Activated T-helper 1 cell treated with anti-CD3 and anti-CD28 coated beads, Interleukin-2, amount 50 U/mL, for 16 hours (primary cell): ENCODE measurements around the gene AKR1C8.
"Not testable (repeated sequence)": the region's sequence is repeated elsewhere in the genome, so short reads cannot be mapped to it uniquely, and the experiment has no call there.

Experiments used
- DNase-seq, 2 donors: peaks; one replicate each; pipeline ENCODE4 v3.0.0-alpha.2; 2020; ENCODE audit warnings: low read depth in 1 of 2, low spot score in 1 of 2

Gene AKR1C8

DNA sequence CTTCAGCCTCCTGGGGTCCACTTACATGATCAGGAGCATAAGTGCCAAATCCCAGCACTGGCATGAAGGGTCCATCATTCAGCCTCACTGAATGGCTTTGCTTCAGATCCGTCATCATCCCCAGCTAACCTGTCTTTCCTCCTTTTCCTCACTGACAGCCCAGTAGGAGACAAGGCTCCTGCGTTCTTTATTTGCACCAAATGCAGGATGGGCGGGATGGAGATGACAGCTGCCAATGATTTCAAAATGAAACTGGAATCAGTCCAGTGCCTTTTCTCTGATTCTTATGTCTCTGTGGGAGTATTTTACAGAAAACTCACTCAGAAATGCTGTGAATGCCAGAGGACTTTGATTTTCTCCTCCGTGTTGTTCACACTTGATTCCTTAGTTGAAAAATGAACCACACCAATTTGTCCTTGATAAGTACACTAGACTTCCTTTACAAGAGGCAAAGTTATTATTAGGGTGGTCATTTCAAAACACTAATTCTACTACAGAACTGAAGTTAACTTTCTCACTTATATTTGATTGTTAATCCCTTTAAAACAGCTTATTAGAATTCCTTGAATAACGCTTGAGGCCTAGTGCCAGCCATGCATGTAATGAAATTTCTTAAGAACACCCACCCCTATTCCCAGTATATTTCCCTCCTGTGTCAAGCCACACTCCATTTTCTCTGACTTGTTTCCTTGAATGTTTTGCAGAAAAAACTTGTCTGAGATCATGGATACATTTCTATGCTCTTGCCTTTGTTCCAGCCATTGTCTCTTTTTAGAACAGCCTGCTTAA lies at the start of gene AKR1C8:
Gene AKR1C8 (minus strand): TSS at position 164 of the 789 bp plus-strand sequence. CDS start 46 bp downstream, at position 118.
- DNase-seq, result no peak

DNA sequence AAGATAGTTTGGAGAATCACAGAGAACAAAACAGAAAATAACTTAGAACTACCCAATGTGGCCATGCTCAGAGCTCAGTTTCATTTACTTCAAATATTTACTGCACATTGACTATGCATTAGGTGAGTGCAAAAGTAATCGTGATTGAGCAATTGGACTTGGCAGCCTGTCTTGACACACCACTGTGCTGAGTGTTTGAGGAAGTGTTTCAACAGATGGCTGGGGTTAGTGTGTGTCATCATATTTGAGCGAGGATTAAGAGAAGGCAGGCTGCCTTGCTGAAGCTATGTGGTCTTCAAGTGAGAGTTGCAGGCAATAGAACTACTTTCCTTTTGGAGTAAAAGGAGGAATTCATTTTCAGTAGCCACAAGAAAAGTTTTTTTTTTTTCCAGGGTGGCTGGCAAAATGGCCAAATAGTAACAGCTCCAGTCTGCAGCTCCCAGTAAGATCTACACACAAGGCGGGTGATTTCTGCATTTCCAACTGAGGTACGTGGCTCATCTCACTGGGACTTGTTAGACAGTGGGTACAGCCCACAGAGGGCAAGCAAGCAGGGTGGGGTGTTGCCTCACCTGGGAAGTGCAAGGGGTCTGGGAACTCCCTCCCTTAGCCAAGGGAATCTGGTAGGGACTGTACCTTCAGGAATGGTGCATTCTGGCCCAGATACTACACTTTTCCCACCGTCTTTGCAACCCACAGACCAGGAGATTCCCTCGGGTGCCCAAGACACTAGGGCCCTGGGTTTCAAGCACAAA lies 49.3 kb upstream of the AKR1C8 start:
- no peak for DNase-seq

DNA sequence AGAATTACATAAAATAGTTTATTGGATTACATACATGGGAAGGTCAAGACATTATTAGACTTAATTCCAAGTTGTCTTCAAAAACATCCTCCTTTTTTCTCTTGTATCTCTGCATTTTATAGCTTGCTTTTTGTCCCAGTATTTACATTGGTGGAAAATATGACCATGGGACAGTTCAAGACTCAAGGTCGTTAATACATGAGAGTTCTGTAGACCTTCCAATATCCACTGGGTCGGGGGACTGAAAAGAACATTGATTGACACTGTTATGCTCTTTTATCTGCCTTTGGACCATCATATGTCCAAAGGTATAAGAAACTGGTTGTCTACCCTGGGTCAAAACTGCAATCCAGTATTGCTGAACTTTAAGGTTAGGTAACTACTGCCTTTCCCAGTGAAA lies 48.4 kb upstream of the AKR1C8 start:
- DNase-seq, result no peak

DNA sequence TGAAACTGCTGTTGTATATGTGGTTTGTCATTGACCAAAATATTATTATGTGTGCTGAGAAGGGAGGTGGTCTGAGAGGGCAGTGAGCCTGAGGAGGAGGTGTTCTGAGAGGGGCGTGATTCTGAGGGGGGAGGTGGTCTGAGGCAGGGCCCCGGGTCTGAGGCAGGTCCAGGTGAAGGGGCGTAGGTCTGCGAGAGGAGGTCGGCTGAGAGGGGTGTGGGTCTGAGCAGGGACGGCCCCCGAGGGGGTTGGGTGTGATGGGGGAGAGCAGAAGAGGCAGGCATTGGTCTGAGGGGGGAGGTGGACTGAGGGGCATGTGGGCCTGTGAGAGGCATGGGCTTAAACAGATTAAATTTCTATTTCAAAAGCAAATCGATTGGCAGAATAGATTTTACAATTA lies 44.1 kb upstream of the AKR1C8 start:
- no peak for DNase-seq

DNA sequence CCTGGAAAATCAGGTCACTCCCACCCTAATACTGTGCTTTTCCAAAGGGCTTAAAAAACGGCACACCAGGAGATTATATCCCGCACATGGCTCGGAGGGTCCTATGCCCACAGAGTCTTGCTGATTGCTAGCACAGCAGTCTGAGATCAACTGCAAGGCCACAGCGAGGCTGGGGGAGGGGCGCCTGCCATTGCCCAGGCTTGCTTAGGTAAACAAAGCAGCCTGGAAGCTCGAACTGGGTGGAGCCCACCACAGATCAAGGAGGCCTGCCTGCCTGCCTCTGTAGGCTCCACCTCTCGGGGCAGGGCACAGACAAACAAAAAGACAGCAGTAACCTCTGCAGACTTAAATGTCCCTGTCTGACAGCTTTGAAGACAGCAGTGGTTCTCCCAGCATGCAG lies 38.0 kb upstream of the AKR1C8 start:
- DNase-seq, result not testable (repeated sequence)

DNA sequence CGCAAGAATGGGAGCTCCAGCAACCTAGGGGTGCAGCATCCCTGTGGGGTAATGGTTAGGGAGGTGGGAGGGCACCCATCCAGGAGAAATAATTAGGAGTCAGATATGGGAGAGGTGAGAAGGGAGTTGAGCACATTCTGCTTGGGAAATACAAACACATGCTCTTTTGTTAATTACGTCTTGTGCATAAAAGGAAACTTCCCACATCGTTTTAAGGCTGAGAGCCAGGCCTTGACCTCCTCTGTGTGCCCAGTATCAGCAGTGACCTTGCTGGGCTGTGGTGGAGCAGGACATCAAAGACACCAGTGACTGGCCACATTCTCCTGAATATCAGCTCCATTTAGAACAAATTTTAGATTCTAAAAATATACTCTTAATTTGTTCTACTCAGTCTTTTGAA lies 34.3 kb upstream of the AKR1C8 start:
- no peak for DNase-seq

DNA sequence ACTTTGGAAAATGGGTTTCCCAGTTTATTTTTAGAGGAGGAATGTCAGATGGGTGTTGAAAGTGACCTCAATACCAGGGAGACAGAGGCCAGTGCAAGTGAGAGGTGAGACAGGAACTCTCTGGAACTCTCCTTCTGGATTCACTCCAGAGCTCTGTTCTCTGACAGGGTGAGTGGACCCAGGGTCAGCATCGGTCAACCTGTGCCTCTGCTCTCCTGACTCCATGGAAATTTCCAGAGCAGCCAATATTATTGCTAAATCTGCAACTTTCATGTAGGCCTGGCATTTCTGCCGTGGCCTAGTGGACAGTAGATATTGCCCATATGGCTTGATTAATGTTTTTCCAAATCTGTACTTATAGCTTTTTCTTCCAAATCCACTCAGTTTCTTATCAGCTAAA lies 31.9 kb upstream of the AKR1C8 start:
- no peak for DNase-seq

DNA sequence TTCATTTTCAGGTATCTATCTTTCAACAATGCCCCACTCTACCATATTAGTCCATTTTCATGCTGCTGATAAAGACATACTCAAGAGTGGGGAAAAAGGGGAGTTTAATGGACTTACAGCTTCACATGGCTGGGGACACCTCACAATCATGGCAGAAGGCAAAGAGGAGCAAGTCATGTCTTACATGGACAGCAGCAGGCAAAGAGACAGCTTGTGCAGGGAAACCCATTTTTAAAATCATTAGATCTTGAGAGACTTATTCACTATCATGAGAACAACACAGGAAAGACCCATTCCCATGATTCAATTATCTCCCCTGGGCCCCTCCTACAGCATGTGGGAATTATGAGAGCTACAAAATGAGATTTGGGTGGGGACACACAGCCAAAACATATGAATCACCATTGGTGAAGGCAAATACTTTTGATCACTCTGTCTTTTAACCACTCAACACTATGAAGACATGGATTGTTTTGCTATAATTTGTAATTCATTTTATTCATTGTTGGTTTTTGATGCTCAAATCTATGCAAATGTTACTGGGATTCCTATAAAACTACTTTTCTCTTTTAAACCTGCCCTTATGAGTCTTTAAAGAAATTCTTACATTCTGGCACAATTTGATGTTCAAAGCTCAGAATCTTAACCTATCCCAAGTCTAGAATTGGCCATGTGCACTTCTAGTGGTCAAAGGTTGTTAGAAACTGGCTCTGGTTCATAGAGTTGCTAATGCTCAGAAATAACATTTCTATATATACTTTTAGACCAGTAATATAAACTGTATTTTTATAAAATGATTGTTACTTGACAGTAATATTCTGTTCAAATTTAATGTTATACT lies 27.0 kb upstream of the AKR1C8 start:
- DNase-seq, result no peak

DNA sequence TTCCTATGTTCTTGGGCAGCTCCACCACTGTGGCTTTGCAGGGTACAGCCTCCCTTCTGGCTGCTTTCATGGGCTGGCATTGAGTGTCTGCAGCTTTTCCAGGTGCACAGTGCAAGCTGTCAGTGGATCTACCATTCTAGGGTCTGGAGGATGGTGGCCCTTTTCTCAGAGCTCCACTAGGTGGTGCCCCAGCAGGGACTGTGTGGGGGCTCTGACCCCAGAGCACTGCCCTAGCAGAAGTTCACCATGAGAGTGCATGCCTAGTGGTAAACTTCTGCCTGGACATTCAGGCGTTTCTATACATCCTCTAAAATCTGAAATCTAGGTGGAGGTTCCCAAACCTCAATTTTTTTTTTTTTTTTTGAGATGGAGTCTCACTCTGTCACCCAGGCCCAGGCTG lies 25.3 kb upstream of the AKR1C8 start:
- not testable (repeated sequence) for DNase-seq

DNA sequence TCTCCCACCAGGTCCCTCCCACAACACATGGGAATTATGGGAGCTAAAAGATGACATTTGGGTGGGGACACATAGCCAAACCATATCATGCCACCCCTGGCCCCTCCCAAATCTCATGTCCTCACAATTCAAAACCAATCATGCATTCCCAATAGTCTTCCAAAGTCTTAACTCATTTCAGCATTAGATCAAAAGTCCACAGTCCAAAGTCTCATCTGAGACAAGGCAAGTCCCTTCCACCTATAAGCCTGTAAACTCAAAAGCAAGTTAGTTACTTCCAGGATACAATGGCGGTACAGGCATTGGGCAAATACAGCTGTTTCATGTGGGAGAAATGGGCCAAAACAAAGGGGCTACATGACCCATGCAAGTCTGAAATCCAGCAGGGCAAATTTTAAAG lies 24.8 kb upstream of the AKR1C8 start:
- DNase-seq, result not testable (repeated sequence)

DNA sequence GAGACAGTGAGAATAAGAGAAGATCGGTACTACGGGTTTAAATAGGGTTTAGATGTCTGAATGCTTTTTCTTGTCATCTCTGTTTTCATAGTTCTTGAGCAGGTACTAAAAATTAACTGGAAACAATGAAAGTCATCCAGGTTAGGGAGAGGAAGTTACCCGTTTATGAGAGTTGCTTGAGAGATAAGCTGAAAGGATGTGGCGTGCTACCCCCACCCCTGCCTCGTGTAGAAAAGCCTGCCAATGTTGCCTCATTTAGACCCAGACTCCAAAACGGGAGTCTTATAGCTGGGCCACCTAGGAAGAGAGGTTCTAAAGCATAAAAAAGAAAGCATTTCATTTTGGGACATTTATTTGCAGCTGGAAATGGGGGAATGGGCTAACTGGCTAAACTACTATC lies 21.8 kb upstream of the AKR1C8 start:
- no peak for DNase-seq

DNA sequence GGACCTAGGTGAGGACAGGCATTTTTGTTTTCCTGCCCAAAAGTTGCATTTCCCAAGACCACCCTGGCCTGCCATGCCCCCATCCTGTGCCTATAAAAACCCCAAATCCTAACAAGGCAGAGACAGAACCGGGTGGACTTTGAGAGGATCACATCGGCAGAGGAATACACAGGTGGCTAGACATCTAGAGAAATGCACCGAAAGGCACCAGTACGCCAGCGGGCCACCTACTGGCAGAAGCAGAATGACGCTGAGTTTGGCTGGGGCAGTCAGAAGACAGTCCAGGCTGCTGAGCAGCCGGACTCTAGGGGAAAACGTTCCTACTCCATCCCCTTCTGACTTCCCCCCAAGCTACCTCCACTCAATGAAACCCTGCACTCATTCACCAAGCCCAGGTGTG lies 14.4 kb upstream of the AKR1C8 start:
- no peak for DNase-seq

DNA sequence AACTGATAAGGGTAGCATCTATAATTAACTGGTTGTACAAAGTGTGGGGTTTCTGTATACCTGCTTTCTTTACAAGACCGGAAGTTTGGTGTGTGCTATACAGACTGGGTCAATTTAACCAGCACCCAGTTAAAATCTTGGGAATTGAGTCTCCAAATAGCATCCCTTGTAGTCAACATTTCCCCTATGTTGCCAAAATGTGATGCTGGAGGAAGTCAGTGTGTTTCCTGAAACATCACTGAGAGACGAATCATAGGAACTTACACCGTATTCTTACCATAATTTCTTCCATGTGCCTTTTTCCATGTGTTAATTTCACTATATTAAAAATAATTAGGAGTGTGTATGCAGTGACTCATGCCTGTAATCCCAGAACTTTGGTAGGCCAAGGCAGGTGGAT lies 13.4 kb upstream of the AKR1C8 start:
- no peak for DNase-seq

DNA sequence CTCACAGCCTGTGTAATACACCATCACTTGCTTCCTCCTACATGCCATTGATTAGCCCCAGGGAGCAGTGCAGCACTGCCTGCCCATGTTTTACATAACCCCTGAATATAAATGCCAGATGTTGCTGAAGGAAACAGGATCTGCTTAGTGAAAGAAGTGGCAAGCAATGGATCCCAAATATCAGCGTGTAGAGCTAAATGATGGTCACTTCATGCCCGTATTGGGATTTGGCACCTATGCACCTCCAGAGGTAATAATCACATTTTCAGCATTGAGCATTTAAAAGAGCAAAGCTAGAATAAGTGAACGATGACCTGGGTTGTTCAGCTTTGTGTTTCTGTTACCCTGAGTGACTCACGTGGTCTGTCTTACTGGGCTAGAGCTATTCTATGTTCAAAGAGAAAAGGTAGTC lies 11.8 kb upstream of the AKR1C8 start, which contains the start of gene AKR1C4:
Gene AKR1C4 (plus strand): TSS at position 136 of the 412 bp plus-strand sequence. CDS start 31 bp downstream, at position 167.
- no peak for DNase-seq

DNA sequence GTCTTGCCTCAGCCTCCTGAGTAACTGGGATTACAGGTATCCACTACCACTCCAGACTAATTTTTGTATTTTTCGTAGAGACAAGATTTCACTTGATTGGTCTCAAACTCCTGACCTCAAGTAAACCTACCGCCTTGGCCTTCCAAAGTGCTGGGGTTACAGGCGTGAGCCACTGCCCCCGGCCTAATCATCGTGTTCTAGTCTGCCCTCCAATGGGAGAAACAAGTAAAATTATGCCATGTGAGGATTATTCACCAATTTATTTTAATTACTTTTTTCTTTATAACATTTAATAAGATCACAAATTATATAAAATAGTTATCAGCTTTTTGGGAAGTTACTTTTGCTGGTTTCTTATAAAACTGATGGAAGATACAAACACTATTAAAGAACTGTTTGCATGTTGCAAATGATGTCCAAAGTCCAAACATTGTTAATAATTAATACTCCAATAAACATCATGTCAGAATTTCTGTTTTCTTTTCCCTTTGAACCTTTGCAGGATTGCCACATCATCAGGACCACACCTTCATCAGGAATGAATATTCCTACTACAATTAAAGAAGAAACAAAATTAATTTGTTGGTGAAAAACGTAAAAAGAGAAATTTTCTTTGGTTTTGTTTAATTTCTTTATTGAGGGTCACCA lies 10.9 kb upstream of the AKR1C8 start:
- DNase-seq, result no peak

DNA sequence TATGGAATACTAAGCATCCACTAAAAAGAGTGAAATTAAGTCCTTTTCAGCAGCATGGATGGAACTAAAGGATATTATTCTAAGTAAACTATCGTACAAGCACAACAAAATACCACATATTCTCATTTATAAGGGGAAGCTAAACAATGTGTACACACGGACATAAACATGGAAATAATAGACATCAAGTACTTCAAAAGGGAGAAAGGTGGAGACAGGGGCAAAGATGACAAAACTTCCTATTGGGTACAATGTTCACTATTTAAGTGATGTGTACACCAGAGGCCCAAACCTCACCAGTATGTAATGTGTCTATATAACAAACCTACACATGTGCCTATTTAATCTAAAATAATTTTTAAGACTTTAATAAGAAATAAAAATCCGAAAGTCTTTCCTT lies 9.5 kb upstream of the AKR1C8 start:
- no peak for DNase-seq

DNA sequence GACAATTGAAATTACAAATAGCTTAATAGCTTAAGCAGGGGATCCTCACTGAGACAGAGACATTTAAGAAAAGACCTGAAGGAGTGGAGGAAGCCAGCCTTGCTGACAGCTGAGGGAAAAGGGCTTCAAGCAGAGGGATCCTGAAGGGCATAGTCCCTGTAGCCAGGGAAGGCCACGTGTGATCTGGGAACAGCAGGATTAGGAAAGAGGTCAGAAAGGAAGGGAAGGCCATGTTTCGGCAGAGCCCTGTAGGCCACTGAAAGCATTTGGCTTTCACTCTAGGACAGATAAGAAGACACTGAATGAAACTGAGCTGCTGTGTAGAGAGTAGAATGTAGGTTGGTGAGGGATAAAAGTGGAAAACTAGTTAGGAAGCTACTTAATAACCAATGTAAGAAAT lies 3.4 kb upstream of the AKR1C8 start:
- no peak for DNase-seq

DNA sequence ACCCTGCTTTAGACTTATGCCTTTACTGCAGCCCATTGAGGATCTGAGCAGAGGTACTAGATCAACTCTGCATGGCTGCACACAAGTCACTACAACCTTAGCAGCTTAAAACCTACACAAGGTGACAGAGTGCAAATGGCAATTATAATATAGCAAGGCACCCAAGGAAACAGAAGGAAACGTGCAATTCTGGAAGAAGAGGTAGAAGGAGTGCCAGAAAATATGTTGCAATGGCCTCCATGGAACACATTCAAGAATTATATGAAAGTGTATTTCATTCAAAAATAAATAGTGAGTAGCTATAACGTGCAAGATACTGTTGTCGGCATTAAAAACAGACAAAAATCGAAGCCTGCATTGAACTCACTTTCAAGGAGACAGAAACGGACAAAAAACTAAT lies 2.9 kb upstream of the AKR1C8 start:
- no peak for DNase-seq

DNA sequence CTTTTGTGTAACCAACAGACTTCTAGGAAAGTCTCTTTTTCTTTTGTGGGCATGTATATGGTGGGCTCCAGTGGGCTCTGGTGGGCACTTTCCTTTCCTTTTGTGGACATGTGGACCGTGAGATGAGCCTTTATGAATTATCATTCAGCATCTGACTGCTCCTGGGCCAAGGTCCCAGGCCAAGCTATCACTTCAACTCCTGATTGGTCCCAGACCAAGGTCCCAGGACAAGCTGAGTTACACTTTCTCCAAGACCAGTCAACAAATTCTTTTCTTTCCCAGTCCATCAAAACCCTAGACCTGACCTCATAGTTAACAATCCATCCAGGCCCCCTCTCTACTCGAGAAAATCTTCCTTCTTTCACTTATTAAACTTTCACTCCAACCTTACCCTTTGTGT lies 1.0 kb downstream of the AKR1C8 start:
- no peak for DNase-seq

DNA sequence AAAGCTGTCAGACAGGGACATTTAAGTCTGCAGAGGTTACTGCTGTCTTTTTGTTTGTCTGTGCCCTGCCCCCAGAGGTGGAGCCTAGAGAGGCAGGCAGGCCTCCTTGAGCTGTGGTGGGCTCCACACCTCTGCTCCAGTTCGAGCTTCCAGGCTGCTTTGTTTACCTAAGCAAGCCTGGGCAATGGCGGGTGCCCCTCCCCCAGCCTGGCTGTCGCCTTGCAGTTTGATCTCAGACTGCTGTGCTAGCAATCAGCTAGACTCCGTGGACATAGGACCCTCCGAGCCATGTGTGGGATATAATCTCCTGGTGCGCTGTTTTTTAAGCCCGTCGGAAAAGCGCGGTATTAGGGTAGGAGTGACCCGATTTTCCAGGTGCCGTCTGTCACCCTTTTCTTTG lies 4.4 kb downstream of the AKR1C8 start:
- DNase-seq, result not testable (repeated sequence)

DNA sequence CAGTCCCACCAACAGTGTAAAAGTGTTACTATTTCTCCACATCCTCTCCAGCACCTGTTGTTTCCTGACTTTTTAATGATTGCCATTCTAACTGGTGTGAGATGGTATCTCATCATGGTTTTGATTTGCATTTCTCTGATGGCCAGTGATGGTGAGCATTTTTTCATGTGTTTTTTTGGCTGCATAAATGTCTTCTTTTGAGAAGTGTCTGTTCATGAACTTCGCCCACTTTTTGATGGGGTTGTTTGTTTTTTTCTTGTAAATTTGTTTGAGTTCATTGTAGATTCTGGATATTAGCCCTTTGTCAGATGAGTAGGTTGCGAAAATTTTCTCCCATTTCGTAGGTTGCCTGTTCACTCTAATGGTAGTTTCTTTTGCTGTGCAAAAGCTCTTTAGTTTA lies 9.4 kb downstream of the AKR1C8 start:
- DNase-seq, result not testable (repeated sequence)
